ENCODE measurements around the gene COL5A1.

DNA sequence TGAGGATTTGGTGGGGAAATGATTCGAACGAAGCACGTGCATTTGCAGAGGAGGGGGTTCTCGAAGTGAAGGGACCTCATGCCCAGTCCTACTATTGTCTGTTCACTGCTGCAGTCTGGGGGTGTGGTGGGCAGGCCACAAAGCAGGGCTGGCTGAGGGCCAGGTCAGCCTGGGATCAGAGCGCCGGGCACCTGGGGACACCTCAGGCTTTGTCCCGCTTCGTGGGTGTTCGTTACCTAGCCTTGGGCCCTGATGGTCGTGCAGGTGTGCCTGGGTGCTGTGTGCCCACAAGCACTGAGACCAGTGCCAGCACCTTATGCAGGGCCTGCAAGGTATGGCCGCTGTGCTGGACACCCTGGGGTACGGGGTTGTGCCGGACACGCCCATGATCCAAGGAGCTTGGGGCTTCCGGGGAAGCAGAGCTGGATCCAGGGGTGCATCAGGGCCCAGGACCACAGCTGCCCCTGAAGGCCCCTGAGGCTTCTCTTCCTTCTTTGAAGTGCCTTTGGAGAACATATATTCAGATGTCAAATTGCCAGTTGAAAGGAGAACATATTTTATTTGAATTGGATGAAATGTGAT lies 80.6 kb downstream of the COL5A1 start:
- TF ChIP-seq EZH2 (IDR thresholded peaks at IDR 0.05; ENCODE audit: low read length, missing control alignments), result no peak
- TF ChIP-seq, protein P1, sequence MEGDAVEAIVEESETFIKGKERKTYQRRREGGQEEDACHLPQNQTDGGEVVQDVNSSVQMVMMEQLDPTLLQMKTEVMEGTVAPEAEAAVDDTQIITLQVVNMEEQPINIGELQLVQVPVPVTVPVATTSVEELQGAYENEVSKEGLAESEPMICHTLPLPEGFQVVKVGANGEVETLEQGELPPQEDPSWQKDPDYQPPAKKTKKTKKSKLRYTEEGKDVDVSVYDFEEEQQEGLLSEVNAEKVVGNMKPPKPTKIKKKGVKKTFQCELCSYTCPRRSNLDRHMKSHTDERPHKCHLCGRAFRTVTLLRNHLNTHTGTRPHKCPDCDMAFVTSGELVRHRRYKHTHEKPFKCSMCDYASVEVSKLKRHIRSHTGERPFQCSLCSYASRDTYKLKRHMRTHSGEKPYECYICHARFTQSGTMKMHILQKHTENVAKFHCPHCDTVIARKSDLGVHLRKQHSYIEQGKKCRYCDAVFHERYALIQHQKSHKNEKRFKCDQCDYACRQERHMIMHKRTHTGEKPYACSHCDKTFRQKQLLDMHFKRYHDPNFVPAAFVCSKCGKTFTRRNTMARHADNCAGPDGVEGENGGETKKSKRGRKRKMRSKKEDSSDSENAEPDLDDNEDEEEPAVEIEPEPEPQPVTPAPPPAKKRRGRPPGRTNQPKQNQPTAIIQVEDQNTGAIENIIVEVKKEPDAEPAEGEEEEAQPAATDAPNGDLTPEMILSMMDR (conservative IDR thresholded peaks at IDR 0.05 in 1 of 2, IDR thresholded peaks at IDR 0.05 in 1 of 2; ENCODE audit: low read depth in 1 of 2, low read length in 2 of 2), result no peak

Data from fibroblast of lung (primary cell).